Glutamatergic neuron (in vitro differentiated cells): ENCODE results near the gene CYBA. TPM values are rescaled to one million over a fixed set of nuclear protein-coding genes. Genes with fewer than 3 reads are reported as not detected.

Experiments used
- DNase-seq: peaks from one replicate; pipeline ENCODE4 v3.0.0; 2022
- H3K27ac Mint-ChIP-seq: one replicate; pipeline ENCODE4 v1.8.0; 2020; ENCODE audit warnings: mild to moderate bottlenecking, mixed read lengths, inconsistent platforms; ENCODE audit not compliant: unreplicated experiment
- H3K27me3 Mint-ChIP-seq: one replicate; pipeline ENCODE4 v1.8.0; 2020; ENCODE audit warnings: mild to moderate bottlenecking, moderate library complexity, mixed read lengths, inconsistent platforms; ENCODE audit not compliant: unreplicated experiment
- H3K36me3 Mint-ChIP-seq: one replicate; pipeline ENCODE4 v1.8.0; 2020; ENCODE audit warnings: mild to moderate bottlenecking, mixed read lengths, inconsistent platforms; ENCODE audit not compliant: unreplicated experiment
- H3K4me1 Mint-ChIP-seq: one replicate; pipeline ENCODE4 v1.8.0; 2020; ENCODE audit warnings: mild to moderate bottlenecking, low read depth, mixed read lengths, inconsistent platforms; ENCODE audit not compliant: unreplicated experiment
- H3K4me3 Mint-ChIP-seq: one replicate; pipeline ENCODE4 v1.8.0; 2020; ENCODE audit warnings: mild to moderate bottlenecking, mixed read lengths, inconsistent platforms; ENCODE audit not compliant: unreplicated experiment
- H3K9me3 Mint-ChIP-seq: one replicate; pipeline ENCODE4 v1.8.0; 2020; ENCODE audit warnings: mild to moderate bottlenecking, moderate library complexity, mixed read lengths, inconsistent platforms; ENCODE audit not compliant: unreplicated experiment
- total RNA-seq: library from RNA; stranded (reverse); fragmentation: NEBNext Ultra II Directional; extraction: Animal tissue kit (Norgen Biotek cat#: 25700); gene quantifications from one replicate; pipeline ENCODE4 v1.2.1, GENCODE V29; 2021; ENCODE audit not compliant: unreplicated experiment
- TF ChIP-seq, protein P1 (sequence below): fragments of 200-600 bp; sonication (generic); IDR thresholded peaks from one replicate; pipeline ENCODE4 v1.5.0; 2021; ENCODE audit not compliant: partially characterized antibody, unreplicated experiment

Gene CYBA
- total RNA-seq, 1 donor from 2014 or later: 28.7 TPM

DNA sequence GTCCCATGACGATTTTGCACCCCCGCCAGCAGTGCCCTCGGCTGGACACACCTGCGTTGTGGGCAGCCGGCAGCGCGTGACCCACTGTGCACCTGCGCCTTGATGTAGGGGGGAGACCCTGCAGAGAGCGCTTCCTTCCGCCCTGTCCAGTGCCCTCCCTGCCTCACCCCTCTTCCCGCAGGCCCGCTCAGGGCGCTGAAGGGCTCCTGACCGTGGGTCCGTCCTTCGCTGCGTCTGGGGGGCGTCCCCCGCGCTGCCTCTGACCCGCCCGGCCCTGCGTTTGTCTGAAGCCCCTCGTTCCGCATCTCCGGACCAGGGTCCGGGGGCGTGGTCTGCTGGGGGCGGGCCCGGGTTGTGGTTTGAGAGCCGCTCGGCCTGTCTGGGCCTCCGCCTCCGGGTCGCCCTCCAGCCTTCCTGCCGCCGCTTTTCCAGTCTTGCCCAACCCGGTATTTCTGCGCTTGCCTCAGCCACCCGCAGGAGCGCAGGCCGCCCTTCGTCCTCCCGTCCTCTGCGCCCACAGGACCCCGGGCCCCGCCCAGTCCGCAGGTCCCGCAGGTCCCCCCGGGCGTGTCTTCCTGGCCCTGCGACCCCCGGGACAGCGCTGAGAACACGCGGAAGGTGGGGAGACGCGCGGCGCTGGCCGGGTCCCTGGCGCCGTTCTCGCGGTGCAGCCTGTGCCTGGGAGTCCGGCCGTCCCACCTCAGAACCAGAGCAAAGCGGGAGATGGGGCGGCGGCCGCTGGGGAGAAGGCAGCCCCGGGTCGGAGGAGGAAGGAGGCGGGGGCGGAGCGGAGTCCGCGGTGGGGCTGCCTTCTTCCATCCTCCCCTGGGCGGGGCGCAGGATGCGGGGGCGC is 16.5 kb downstream of the CYBA start:
- TF ChIP-seq, protein P1, sequence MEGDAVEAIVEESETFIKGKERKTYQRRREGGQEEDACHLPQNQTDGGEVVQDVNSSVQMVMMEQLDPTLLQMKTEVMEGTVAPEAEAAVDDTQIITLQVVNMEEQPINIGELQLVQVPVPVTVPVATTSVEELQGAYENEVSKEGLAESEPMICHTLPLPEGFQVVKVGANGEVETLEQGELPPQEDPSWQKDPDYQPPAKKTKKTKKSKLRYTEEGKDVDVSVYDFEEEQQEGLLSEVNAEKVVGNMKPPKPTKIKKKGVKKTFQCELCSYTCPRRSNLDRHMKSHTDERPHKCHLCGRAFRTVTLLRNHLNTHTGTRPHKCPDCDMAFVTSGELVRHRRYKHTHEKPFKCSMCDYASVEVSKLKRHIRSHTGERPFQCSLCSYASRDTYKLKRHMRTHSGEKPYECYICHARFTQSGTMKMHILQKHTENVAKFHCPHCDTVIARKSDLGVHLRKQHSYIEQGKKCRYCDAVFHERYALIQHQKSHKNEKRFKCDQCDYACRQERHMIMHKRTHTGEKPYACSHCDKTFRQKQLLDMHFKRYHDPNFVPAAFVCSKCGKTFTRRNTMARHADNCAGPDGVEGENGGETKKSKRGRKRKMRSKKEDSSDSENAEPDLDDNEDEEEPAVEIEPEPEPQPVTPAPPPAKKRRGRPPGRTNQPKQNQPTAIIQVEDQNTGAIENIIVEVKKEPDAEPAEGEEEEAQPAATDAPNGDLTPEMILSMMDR: no peak
- H3K27me3 Mint-ChIP-seq: peaks cover 3% of the 10 kb centered on the region
- H3K4me1 Mint-ChIP-seq: peaks cover 8% of the 10 kb centered on the region
- H3K27ac Mint-ChIP-seq: no peak overlapping the region
- DNase-seq: peak; percentile 80
- H3K4me3 Mint-ChIP-seq: no peak overlapping the region
- H3K9me3 Mint-ChIP-seq: peaks cover 6% of the 10 kb centered on the region
- H3K36me3 Mint-ChIP-seq: no peaks in the 10 kb centered on the region

DNA sequence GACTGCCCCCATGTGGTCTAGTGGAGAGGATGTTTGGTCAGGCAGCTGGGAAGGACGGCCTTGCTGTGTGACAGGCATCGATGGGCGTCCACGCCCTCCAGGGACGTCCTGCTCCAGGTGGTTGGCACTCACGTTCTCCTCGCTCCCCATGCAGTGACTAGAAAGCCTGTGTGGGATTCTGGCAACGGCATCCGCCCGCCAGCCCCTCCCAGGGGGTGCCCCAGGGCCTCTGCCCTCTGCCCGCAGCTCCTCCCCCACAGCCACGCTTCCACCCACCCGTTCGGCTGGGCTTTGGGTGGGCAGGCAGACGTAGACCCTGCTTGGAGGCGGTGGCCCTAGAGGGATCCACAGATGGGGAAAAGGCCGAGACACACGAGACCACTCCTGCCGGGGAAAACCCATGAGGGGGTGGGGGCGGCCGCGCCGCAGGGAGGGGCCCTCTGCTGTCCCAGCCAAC is 17.1 kb downstream of the CYBA start:
- Mint-ChIP-seq H3K4me3 (no peak overlapping the region), H3K4me1 (peaks cover 8% of the 10 kb centered on the region), H3K9me3 (peaks cover 6% of the 10 kb centered on the region), H3K27me3 (peaks cover 3% of the 10 kb centered on the region), H3K36me3 (no peaks in the 10 kb centered on the region), H3K27ac (no peak overlapping the region)
- TF ChIP-seq, protein P1: no peak
- DNase-seq: peak; percentile 67

DNA sequence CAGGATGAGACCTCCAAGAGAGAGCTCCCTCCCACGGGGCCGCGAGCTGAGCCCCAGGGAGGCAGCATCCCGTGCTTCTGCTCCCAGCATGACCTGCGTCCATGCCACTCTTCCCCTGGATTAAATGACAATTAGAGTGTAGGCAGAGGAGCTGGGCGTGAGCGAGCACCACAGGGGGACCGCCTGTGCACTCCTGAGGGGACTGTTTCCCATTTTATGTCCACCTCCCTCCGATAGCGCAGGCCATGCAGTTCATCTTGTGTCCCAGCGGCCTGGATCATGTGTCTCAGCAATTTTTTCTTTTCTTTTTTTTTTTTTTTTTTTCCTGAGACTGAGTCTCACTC is 18.3 kb downstream of the CYBA start:
- Mint-ChIP-seq H3K9me3 (peaks cover 2% of the 10 kb centered on the region), H3K27ac (no peak overlapping the region), H3K4me3 (no peak overlapping the region)

DNA sequence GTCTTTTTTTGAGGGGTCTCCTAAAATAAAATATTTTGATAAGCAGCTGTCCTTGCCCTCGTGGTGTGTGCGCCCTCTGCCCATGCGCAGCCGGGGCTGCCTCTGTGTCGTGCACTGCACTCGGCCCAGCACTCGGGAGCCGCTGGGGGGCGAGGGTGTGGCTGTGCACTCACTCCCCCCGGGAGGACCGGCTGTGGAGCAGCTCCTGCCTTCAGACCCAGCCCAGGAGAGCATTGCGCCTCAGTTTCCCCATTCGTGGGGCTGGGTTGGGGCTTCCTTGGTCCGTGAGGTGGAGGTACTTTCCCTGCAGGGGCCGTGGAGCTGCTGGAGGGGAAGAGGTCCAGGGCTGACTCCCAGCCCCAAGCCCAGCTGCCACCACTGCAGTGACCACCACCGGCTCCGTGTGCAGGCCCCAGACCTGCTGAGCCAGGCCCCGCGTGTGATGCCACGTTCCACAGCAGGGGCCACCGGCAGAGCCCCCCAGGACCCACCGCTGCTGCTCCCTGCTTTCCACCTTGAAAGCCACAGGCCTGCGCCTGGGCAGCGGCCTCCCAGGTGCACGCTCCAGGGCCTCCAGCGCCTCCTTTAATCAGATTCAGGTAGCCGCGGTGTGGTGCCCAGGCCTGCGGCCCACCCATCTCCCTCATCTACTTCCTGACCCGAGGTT is 18.8 kb downstream of the CYBA start:
- TF ChIP-seq, protein P1: no peak
- DNase-seq: no peak
- Mint-ChIP-seq H3K9me3 (peaks cover 2% of the 10 kb centered on the region), H3K36me3 (no peaks in the 10 kb centered on the region), H3K4me1 (peaks cover 6% of the 10 kb centered on the region), H3K4me3 (no peak overlapping the region), H3K27me3 (peaks cover 3% of the 10 kb centered on the region), H3K27ac (no peak overlapping the region)

More for the DNA sequence above, 18.3 kb downstream of the CYBA start:
- Mint-ChIP-seq H3K4me1 (peaks cover 8% of the 10 kb centered on the region), H3K36me3 (no peaks in the 10 kb centered on the region), H3K27me3 (peaks cover 3% of the 10 kb centered on the region)
- TF ChIP-seq, protein P1: no peak
- DNase-seq: no peak

DNA sequence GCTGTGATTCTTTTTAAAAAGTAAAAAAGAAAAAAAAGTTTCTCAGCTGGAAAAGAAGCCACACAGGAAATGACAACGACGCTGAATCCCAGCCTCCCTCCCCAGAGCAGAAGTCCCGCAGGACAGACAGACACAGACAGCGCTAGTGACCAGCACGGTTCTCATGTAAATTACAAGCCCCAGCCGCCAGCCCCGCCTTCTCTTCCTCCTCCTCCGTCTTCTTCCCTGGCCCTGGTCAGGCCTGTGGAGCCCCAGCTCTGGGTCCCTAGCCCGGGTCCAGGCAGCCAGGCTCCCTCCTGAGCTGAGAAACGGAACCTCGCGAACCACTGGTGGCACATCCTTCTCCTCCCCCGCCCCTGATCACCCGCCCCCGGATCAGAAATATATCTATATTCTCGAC is 19.5 kb downstream of the CYBA start:
- Mint-ChIP-seq H3K9me3 (peaks cover 2% of the 10 kb centered on the region), H3K27ac (no peak overlapping the region), H3K27me3 (peaks cover 3% of the 10 kb centered on the region), H3K4me3 (no peak overlapping the region), H3K36me3 (no peaks in the 10 kb centered on the region), H3K4me1 (peaks cover 8% of the 10 kb centered on the region)
- TF ChIP-seq, protein P1: no peak
- DNase-seq: no peak
